Astrocyte (in vitro differentiated cells and primary cell): Measurements from ENCODE around the gene ZNF444.

Source experiments
- EZH2 ChIP-seq: IDR thresholded peaks from 2 replicates; pipeline ENCODE4 v1.6.1; 2012; ENCODE audit warnings: mild to moderate bottlenecking, low read length, inconsistent platforms; ENCODE audit not compliant: insufficient read depth
- TF ChIP-seq, protein P1 (sequence below): IDR thresholded peaks from 2 replicates; pipeline ENCODE4 v1.5.1; 2011; ENCODE audit warnings: low read depth, mild to moderate bottlenecking, inconsistent platforms, low read length, moderate library complexity; ENCODE audit not compliant: insufficient read depth

- no peak for TF ChIP-seq EZH2
- TF ChIP-seq, protein P1, sequence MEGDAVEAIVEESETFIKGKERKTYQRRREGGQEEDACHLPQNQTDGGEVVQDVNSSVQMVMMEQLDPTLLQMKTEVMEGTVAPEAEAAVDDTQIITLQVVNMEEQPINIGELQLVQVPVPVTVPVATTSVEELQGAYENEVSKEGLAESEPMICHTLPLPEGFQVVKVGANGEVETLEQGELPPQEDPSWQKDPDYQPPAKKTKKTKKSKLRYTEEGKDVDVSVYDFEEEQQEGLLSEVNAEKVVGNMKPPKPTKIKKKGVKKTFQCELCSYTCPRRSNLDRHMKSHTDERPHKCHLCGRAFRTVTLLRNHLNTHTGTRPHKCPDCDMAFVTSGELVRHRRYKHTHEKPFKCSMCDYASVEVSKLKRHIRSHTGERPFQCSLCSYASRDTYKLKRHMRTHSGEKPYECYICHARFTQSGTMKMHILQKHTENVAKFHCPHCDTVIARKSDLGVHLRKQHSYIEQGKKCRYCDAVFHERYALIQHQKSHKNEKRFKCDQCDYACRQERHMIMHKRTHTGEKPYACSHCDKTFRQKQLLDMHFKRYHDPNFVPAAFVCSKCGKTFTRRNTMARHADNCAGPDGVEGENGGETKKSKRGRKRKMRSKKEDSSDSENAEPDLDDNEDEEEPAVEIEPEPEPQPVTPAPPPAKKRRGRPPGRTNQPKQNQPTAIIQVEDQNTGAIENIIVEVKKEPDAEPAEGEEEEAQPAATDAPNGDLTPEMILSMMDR, result no peak
These were observed 15.1 kb upstream of the ZNF444 start for GRCh38 chr19:56125806-56126590.
